Stimulated activated CD8-positive, alpha-beta memory T cell treated with anti-CD3 and anti-CD28 coated beads, Interleukin-7, amount 100 ng/mL, for 1 hour (primary cell): ENCODE results near the gene OPCML.

Source experiments
- DNase-seq, 2 donors: peaks; one replicate each; pipeline ENCODE4 v3.0.0-alpha.2; 2020; ENCODE audit warnings: low read depth in 2 of 2

The OPCML gene

GRCh38 chr11:133040289-133040900 is 491.9 kb downstream of the OPCML start:
- no peak for DNase-seq

- no peak for DNase-seq
Observed at GRCh38 chr11:133038850-133039249, 493.5 kb downstream of the OPCML start.

DNA sequence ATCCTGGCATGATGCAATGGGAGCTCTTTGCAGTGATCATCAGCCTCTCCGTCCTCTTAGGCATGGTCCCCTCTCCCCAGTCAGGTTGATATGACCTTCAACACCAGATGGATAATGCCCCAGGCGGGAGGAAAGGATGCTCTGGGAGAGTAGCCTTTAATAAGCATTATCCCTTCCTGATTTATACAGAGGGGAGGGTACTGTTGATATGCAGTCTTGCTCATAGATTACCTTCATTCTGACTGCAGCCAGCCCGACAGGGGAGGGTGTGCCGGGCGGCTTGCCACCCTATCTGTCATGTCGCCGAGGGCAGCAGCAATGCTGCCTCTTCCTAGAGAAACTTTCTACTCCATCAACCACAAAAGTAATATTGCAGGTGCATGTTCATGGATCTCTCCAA is 497.4 kb downstream of the OPCML start:
- no peak for DNase-seq

DNA sequence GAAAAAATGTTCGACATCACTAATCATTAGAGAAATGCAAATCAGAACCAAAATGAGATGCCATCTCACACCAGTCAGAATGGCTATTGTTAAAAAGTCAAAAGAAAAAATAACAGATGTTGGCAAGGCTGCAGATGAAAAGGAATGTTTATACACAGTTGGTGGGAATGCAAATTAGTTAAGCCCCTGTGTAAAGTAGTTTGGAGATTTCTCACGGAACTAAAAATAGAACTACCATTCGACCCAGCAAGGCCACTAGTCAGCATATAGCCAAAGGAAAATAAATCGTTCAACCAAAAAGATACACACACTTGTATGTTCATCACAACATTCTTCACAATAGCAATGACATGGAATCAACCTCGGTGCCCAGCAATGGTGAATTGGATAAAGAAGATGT is 503.2 kb downstream of the OPCML start:
- DNase-seq = no peak

DNA sequence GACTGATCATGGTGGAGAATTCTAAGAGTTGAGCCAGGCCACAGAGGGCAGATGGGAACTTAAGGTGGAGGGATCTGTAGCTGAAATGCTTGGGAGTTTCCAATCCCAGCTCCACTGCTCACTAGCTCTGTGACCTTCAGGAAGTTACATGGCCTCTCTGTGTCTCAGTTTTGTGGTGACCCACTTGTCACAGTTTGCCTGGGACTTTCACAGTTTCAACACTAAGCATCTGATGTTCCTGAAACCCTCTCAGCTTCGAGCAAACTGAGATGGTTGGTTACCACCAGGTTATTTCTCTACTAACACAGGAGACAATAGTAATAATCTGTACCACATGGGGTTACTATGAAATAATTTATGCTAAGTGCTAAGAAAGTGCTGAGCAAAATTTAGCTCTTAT is 505.3 kb downstream of the OPCML start:
- no peak for DNase-seq

DNA sequence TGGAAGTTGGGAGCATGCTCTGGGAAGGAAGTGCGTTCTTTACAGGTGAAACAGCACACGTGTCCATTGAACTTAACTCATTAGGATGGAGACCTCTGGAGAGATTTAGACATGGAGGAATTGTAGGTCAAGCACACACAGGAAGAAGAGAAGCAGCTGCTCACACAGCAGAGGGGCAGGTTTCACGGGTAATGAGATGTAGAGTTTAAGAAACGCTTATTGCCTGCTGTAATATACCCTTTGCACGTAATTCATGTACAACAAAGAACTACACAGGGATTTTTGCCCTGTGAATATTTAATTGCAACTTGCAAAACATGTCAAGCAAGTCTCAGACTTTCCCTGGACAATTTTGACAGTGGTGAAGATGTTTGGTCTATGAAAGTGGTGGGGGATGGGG is 508.0 kb downstream of the OPCML start:
- no peak for DNase-seq

GRCh38 chr11:133023232-133023631 is 509.1 kb downstream of the OPCML start:
- DNase-seq = no peak

GRCh38 chr11:133021553-133021952 is 510.7 kb downstream of the OPCML start:
- DNase-seq = no peak

- no peak for DNase-seq
Observed at GRCh38 chr11:133020372-133020714, 512.0 kb downstream of the OPCML start.

GRCh38 chr11:133019545-133020371 is 512.5 kb downstream of the OPCML start:
- DNase-seq = no peak

DNA sequence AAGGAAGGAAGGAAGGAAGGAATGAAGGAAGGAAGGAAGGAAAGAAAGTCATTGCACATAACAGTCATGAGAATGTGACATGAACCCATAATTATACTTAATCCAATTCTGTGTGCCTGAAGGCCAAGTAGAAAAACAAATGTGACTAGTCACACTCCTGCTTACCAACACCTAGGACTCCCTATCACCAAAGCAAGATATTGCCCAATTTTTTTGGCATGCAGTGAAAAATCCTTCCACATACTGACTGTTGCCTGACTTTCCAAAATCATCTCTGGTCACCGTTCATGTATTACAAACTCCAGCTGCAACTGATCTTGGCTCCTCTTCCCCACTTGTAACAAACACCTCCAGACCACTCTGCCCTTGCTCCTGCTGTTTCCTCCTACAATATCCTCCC is 516.8 kb downstream of the OPCML start:
- DNase-seq = no peak

DNA sequence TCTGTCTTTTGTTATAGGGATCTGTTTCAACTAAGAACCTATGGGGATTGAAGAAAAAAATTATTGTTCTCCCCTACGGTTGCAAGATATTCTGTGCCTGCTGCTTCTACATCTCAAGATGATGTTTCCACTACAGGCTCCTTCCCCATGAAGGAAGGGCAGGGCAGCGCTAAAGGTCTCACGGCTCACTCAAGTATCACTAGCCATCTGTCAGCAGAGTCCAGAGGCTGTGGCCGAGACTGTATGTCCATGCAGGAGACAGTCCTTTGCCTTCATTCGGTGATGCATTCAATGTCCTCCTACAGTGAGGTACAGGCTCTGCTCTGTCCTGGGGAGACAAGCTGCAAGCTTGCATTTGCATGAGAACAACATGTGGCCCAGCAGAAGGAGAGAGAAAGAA is 518.0 kb downstream of the OPCML start:
- no peak for DNase-seq

GRCh38 chr11:133012803-133013202 is 519.5 kb downstream of the OPCML start:
- DNase-seq = no peak

DNA sequence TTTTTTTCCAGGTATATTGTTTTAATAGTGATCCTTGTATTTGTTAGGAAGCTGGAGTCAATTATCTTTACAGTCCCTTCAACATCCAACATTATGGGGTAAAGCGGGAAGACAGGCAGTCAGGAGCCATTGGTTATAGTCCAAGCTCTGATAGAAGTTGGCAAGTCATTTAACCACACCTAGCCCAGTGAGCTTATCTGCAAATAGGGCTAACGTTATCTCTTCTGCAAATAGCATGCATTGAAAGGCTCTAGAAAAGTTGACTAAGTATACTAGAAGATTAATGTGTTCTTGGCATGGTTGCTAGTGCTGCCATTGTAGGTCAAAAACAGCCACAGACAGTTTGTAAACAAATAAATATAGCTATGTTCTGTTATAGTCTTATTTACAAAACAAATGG is 520.7 kb downstream of the OPCML start:
- DNase-seq = no peak

- DNase-seq = no peak
Observed at GRCh38 chr11:133007027-133007584, 525.2 kb downstream of the OPCML start.

- no peak for DNase-seq
Observed at GRCh38 chr11:133004369-133004768, 527.9 kb downstream of the OPCML start.

- no peak for DNase-seq
Observed at GRCh38 chr11:132999516-132999915, 532.8 kb downstream of the OPCML start.

DNA sequence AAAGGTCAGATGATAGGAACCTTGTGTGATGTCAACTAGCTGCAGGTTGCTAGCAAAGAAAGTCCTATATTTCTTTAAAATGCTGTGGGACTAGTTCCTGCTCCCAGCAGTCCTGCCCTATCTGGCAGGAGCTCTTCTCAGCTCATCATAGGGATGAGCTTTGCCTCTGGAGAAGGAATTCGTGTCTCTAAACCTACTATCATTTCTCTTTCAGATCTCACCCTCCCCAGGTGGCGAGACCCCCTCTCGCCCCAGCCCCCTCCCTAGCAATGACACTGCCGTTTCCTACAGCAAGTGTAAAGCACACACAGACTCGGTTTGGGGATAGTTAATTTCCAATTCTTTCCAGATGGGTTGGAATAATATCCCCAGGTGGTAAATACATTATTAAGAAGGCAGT is 533.3 kb downstream of the OPCML start:
- DNase-seq = no peak

DNA sequence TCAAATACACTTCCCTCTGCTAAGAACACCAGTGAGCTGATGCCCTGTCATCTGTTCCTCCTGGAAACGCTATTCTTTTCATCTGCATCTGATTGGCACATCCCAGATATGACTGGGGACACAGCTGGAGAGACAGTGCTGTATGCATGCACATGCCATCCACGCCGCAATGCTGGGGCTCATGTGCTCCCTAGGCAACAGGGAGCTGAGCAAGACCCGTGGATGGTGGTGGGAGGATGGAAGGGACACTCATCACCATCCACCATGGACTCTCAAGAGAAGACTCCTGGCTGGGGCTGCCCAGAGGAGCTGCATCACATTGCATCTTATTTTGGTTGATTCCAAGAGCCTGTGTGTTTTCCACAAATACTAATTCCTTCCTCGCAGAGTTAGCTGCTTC is 534.9 kb downstream of the OPCML start:
- no peak for DNase-seq

DNA sequence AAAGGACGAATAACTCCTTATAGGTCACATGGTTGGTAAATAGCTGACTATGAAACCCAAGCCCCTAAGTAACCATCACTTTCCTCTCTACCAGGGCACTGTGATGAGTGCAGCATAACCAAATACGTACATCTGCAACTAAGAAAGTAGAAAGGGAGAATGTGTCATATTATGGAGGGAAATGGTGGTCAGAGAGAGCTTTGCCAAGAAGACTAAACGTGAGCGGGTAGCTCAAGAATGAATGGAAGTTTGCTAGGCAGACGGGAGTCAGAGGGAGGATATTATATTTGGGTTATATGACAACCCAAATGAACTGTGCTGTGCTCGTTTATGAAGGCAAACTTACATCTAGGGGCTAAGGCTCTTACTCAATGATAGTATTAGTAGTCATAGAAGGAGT is 537.3 kb downstream of the OPCML start:
- no peak for DNase-seq

DNA sequence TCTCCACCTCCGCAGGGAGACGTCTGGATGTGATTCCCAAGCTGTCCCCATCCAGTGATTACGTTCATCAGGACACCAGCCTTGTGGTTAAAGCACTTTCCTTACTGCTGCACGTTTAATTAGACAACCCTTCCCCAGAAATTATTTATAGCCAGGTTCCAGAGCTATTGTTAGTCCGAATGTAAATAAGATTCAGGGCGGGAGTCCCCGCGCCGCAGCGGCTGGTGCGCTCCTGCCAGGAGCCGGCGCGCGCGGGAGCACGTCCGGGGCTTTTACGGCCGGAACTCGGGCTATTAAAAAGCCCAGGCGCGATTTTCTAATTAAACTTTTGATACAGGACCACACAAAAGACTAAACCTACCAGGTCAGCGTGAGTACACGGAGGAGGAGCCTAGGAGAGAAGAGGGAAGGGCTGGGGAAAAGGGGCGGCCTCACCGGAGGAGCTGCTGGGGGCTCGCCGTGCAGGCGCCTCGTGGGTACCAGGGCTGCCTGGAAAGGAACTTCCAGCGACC is 538.3 kb downstream of the OPCML start:
- no peak for DNase-seq

GRCh38 chr11:132992838-132993631 is 539.3 kb downstream of the OPCML start:
- DNase-seq = no peak
